ENCODE results near the gene TMEM161B.

GRCh38 chr5:88226881-88227450 is 41.7 kb downstream of the TMEM161B start:
- TF ChIP-seq CTCF (IDR thresholded peaks at IDR 0.05 in 8 of 11, conservative IDR thresholded peaks at IDR 0.05 in 3 of 11) (no peak), POLR2AphosphoS5 (IDR thresholded peaks at IDR 0.05) (no peak)

Measured in spleen (tissue), 7 donors.